Effector memory CD4-positive, alpha-beta T cell (primary cell): ENCODE results near the gene RHOD.
A peak's percentile ranks its signal among the peaks of the same experiment; 100 is the strongest.

Experiments
- DNase-seq, 3 donors: peaks; one replicate each; pipeline ENCODE4 v3.0.0-alpha.2; 2020
- H3K27ac ChIP-seq: 2 replicates; pipeline ENCODE4 v1.7.0; 2013; ENCODE audit warnings: mild to moderate bottlenecking, low read length, moderate library complexity; ENCODE audit not compliant: insufficient read depth, poor library complexity, severe bottlenecking
- H3K27me3 ChIP-seq: replicated peaks from 2 replicates; pipeline ENCODE4 v1.7.0; 2013; ENCODE audit warnings: mild to moderate bottlenecking, low read length; ENCODE audit not compliant: insufficient read depth, control insufficient read depth, poor library complexity, severe bottlenecking
- H3K36me3 ChIP-seq: 2 replicates; pipeline ENCODE4 v1.7.0; 2013; ENCODE audit warnings: mild to moderate bottlenecking, low read length, moderate library complexity; ENCODE audit not compliant: control insufficient read depth, insufficient read depth
- H3K4me1 ChIP-seq: 2 replicates; pipeline ENCODE4 v1.7.0; 2013; ENCODE audit warnings: low read length, mild to moderate bottlenecking; ENCODE audit not compliant: control insufficient read depth, insufficient read depth, poor library complexity, severe bottlenecking
- H3K4me3 ChIP-seq: 2 replicates; pipeline ENCODE4 v1.7.0; 2013; ENCODE audit warnings: low read length, low read depth, mild to moderate bottlenecking; ENCODE audit not compliant: insufficient read depth, poor library complexity, severe bottlenecking
- H3K9me3 ChIP-seq: 2 replicates; pipeline ENCODE4 v1.7.0; 2013; ENCODE audit warnings: mild to moderate bottlenecking, low read length, moderate library complexity; ENCODE audit not compliant: control insufficient read depth

Gene RHOD

DNA sequence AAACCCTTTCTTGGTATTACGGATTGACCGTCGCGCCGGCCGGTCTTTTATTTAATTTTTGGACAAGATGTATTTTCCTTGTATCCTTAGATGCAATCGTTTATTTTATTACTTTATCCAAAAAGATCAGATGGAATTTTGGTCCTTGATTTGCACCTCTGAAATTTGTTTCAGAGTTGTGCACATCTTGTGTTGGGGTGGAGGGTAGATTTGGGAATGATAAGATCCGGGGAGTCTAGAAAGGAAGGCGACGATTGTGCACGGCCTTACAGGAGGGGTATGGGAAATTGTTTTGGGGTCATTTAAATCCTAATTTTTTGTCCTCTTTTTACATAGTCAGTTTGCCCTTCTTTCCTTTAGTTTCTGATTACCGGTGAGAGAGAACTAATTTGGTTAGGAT, 63.8 kb downstream of the RHOD start:
- no peak for DNase-seq
- no peaks in the 10 kb centered on the region for H3K36me3 ChIP-seq
- H3K27me3 ChIP-seq: no peaks in the 10 kb centered on the region
- H3K27ac ChIP-seq: peak overlapping the region; percentile 73
- H3K9me3 ChIP-seq: no peaks in the 10 kb centered on the region
- H3K4me1 ChIP-seq: peaks cover 6% of the 10 kb centered on the region
- H3K4me3 ChIP-seq: peak overlapping the region; percentile 90

DNA sequence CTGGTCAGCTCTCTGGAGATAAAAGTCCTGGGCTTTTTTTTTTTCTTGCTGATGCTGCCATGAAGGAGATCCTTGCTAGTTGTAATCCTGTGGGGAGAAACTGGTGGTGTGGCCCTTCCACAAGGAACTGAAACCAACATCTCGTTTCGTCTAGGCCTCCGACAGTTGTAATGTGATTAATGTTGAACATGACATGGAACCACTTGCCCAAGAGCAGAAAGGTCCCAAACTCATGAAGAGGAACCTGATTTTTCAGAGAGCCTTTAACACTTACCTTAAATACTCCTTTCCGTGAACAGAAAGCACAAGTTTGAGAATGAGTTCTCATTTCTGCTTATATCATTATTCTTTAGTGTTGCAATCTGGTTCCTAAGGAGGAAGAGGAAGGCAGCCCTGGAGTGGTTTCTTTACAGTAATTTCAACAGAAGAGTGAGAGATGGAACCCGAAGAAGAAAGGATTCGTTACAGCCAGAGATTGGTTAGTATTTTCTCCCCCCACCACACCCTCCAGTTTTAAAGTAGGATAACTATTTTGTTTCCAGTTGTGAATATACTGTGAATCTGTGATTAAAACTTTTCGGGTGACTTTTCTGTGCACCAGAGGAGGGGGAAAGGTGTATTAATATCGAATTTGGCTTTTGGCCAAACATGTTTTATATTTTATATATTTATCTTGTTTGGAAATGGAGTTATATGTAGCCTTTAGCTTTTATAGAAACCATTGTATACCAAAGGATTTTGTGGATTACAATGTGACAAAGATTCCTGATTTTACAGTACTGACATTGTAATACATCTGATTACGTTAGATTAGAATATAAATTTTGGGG, 64.4 kb downstream of the RHOD start:
- H3K27ac ChIP-seq: peak overlapping the region; percentile 73
- peaks cover 6% of the 10 kb centered on the region for H3K4me1 ChIP-seq
- no peaks in the 10 kb centered on the region for H3K27me3 ChIP-seq
- DNase-seq: no peak
- no peaks in the 10 kb centered on the region for H3K36me3 ChIP-seq
- no peaks in the 10 kb centered on the region for H3K9me3 ChIP-seq
- peak overlapping the region; percentile 90 for H3K4me3 ChIP-seq
